Memory B cell (primary cell): ENCODE data around the gene RAB28.

ENCODE experiments used
- ATAC-seq: fragments of 150-1000 bp; cut with Tn5 transposase; 2 replicates; pipeline ENCODE4 v1.10.0; 2021; ENCODE audit warnings: low read depth, mild to moderate bottlenecking, moderate library complexity
- DNase-seq, 2 donors: peaks; one replicate each; pipeline ENCODE4 v3.0.0; 2022; ENCODE audit warnings: low spot score in 2 of 2
- H3K27ac Mint-ChIP-seq: one replicate; pipeline ENCODE4 v1.8.0; 2022; ENCODE audit warnings: mild to moderate bottlenecking, moderate library complexity, mixed read lengths
- H3K27me3 Mint-ChIP-seq: one replicate; pipeline ENCODE4 v1.8.0; 2022; ENCODE audit warnings: mixed read lengths
- H3K36me3 Mint-ChIP-seq: one replicate; pipeline ENCODE4 v1.8.0; 2022; ENCODE audit warnings: mild to moderate bottlenecking, mixed read lengths
- H3K4me1 Mint-ChIP-seq: one replicate; pipeline ENCODE4 v1.8.0; 2022; ENCODE audit warnings: mixed read lengths
- H3K4me3 Mint-ChIP-seq: one replicate; pipeline ENCODE4 v1.8.0; 2022; ENCODE audit warnings: mild to moderate bottlenecking, moderate library complexity, mixed read lengths
- H3K9me3 Mint-ChIP-seq: one replicate; pipeline ENCODE4 v1.8.0; 2022; ENCODE audit warnings: mixed read lengths

Gene RAB28

GRCh38 chr4:13484122-13484748 lies at the start of gene RAB28:
TSS of gene RAB28 (minus strand) at chr4:13484340.
- Mint-ChIP-seq H3K36me3 (peaks cover 2% of the 10 kb centered on the region), H3K4me3 (peak within 1 kb of the TSS; percentile 92), H3K4me1 (peaks cover 16% of the 10 kb centered on the region), H3K27ac (peak within 1 kb of the TSS; percentile 98), H3K9me3 (no peaks in the 10 kb centered on the region), H3K27me3 (peaks cover 7% of the 10 kb centered on the region)
- DNase-seq: peak; percentile 93 to 94
- peak; percentile 85 for ATAC-seq

- Mint-ChIP-seq H3K4me3 (no peak overlapping the region), H3K4me1 (peaks cover 14% of the 10 kb centered on the region), H3K9me3 (no peaks in the 10 kb centered on the region), H3K36me3 (no peaks in the 10 kb centered on the region), H3K27me3 (peaks cover 32% of the 10 kb centered on the region), H3K27ac (peak overlapping the region; percentile 42)
- DNase-seq: no peak
- no peak for ATAC-seq
These were observed 47.5 kb upstream of the RAB28 start for GRCh38 chr4:13531625-13531998.

- Mint-ChIP-seq H3K27ac (peak overlapping the region; percentile 42), H3K27me3 (peaks cover 31% of the 10 kb centered on the region), H3K4me3 (no peak overlapping the region), H3K9me3 (no peaks in the 10 kb centered on the region), H3K36me3 (no peaks in the 10 kb centered on the region), H3K4me1 (peaks cover 14% of the 10 kb centered on the region)
- ATAC-seq (no peak), DNase-seq (peak in 1 of 2 donors; percentile 15)
These were observed 46.9 kb upstream of the RAB28 start for GRCh38 chr4:13530823-13531624.

DNA sequence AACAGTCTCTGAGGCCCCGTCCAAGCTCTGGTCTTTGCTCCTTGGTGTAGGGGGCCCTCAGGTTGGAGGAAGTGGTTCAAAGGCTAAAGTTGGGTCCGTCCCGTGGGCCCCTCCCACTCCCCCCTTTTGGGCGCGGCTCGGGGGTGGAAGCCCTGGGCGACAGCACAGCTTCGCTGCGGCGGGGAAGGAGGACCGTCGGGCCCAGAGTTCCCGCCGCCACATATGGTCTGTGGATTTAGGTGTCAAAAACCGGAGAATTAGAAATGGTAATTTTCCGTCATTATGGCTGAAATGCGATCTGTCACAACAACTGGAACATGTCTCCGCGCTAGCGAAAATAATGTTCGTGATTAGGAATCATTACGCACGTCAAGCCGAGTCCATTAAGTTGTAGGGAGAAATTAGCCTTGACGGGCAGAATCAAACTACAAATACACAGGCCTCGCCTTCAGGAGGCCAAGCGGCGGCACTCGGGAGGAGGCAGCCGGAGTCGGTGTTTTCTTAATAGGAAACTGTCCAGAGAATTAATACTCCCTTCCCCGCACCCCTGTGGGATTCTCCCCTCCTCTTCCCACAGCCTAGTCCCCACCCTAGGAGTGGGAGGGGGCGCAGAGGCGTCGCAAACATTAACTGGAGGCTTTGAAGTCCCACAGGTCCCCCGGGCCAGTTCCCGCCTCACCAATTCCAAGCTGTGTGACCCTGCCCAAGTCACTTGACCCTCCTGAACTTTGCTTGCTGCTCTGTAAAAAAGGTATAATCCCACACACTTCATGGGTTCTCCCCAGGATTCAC lies 45.2 kb upstream of the RAB28 start:
- Mint-ChIP-seq H3K4me1 (peaks cover 14% of the 10 kb centered on the region), H3K9me3 (no peaks in the 10 kb centered on the region), H3K36me3 (no peaks in the 10 kb centered on the region), H3K27ac (peak overlapping the region; percentile 41), H3K4me3 (peak overlapping the region; percentile 24), H3K27me3 (peaks cover 38% of the 10 kb centered on the region)
- DNase-seq: peak in 1 of 2 donors; percentile 14
- no peak for ATAC-seq

- H3K27ac Mint-ChIP-seq: peak overlapping the region; percentile 41
- no peaks in the 10 kb centered on the region for H3K9me3 Mint-ChIP-seq
- no peak for ATAC-seq
- H3K4me1 Mint-ChIP-seq: peaks cover 14% of the 10 kb centered on the region
- DNase-seq: no peak
- peak overlapping the region; percentile 32 for H3K4me3 Mint-ChIP-seq
- no peaks in the 10 kb centered on the region for H3K36me3 Mint-ChIP-seq
- H3K27me3 Mint-ChIP-seq: peaks cover 39% of the 10 kb centered on the region
These were observed 44.6 kb upstream of the RAB28 start for GRCh38 chr4:13528821-13529127.

- Mint-ChIP-seq H3K4me3 (peak overlapping the region; percentile 32), H3K27ac (peak overlapping the region; percentile 41), H3K9me3 (no peaks in the 10 kb centered on the region), H3K27me3 (peaks cover 35% of the 10 kb centered on the region), H3K36me3 (no peaks in the 10 kb centered on the region), H3K4me1 (peaks cover 14% of the 10 kb centered on the region)
- peak; percentile 66 for ATAC-seq
- peak in 1 of 2 donors; percentile 23 for DNase-seq
These were observed 44.1 kb upstream of the RAB28 start for GRCh38 chr4:13527981-13528820.

DNA sequence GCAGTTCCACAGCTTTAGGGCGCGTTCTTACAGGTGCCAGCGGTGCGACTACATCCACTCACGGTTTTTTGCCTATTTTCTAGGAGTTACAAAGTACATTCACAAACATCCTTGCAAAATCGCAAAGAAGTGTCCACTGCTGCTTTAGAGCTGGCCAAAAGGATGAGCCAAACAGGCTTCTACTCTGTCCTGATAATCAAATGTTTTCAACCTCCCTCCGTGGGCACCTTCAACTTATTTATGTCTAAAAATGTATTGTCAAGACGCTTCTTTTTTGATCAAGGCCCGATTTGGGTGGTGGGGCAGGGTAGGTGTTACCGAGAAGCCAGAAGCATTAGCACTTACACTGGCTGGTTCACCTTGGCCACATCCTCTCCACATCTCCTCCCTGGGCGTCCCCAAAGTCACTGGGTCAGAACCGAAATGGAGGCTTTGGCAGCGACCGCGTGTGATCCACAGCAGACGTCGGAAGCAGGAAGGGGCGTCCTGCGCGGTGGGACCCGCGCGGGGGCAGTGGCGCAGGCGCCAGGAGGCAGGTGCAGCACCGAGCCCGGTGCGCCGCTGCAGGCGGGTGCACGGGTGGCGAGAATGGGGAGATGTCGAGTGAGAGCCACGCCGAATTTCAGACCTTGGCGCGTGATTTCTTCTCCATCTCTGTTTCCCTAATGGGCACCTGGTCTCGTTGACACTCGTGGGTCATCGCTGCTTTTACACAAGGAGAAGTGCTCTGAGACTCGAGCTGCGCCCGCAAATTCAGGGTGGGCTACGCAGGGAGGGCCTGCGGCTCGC lies 43.2 kb upstream of the RAB28 start:
- Mint-ChIP-seq H3K4me3 (peak overlapping the region; percentile 67), H3K27ac (no peak overlapping the region), H3K4me1 (peaks cover 14% of the 10 kb centered on the region), H3K27me3 (peaks cover 34% of the 10 kb centered on the region), H3K9me3 (no peaks in the 10 kb centered on the region), H3K36me3 (no peaks in the 10 kb centered on the region)
- peak in 1 of 2 donors; percentile 21 for DNase-seq
- ATAC-seq: peak; percentile 46

DNA sequence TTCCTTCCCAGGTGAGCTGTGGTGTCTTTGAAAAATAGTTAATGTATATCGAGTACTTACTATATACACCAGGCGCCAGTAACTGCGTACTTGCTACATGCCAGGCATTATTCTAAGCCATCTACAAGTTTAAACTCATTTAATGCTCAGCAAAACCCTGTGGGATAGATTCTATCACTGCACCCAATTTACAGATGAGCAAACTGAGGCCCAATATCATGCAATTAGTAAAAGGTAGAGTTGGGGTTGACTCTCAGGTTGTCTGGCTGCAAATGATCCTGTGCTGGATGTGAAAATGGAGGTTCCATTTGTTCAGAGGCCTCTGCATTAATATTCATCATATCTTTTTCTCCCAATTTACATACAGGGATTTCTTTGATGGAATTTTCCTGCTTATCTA lies 42.5 kb upstream of the RAB28 start:
- H3K36me3 Mint-ChIP-seq: no peaks in the 10 kb centered on the region
- H3K4me3 Mint-ChIP-seq: no peak overlapping the region
- H3K27ac Mint-ChIP-seq: no peak overlapping the region
- ATAC-seq (no peak), DNase-seq (no peak)
- H3K27me3 Mint-ChIP-seq: peaks cover 33% of the 10 kb centered on the region
- peaks cover 14% of the 10 kb centered on the region for H3K4me1 Mint-ChIP-seq
- no peaks in the 10 kb centered on the region for H3K9me3 Mint-ChIP-seq

DNA sequence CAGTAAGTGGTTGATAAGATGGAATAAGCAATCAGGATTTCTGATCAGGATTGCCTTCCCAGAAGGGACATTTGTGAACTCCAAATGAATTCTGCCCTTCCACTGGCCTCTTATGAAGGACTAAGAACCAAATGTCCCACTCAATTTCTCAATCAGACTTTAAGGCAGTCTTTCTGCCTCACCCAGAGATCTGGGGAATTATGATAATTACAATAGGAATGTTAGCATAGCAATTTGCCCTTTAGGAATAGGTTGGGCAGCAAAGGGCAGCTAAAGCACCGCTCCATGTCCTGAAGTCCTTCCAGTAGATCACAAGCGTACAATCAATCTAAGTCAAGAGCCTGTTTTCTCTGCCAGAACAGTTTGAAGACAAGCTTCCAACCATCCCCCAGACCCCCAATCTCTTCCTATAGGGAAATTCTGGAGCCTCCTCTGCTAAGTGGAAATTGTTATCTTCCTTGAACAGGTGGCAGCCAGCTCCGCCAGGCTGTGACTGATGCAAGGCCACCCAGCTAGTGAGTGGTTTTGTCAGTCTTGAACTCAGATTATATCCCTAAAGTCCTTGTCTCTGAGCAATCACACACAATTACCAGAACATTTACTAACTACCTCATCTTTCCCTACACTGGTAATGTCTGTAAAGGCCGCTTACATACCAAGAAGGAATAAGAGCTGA lies 41.6 kb upstream of the RAB28 start:
- DNase-seq: no peak
- no peak overlapping the region for H3K27ac Mint-ChIP-seq
- no peak for ATAC-seq
- no peaks in the 10 kb centered on the region for H3K9me3 Mint-ChIP-seq
- H3K4me1 Mint-ChIP-seq: peaks cover 11% of the 10 kb centered on the region
- H3K4me3 Mint-ChIP-seq: no peak overlapping the region
- no peaks in the 10 kb centered on the region for H3K36me3 Mint-ChIP-seq
- H3K27me3 Mint-ChIP-seq: peaks cover 26% of the 10 kb centered on the region

DNA sequence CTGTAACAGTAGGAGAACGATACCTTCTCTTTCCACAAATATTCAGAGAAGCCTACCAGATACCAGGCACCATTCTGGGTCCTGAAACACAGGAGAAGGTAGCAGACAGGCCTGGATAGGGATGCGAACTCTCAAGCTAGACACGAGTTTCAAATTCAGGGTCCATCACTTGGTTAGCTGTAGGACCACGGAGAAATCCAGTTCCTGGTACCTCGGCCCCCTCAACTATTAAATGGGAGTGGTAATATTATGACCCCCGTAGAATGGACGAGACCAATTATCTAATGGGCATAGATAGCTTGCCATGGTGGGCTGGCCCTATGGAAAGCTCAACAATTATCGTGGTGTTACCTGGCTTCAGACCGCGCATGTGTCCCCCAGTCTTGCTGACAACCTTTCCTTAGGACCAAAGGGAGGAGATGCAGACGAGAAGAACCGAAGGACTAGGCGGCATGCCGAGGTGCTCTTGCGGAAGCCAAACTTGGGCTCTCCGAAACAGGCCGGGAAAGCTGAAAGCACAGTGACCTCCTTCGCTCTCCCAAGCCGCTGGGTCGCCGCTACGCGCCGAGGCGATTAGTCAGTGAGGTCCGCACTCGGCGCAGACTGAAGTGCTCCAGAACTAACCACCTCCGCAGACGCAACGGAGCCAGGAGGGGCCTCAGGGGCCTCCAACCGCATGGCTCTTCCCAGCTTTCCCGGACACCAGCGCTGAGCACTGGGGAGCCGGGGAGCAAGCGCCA lies 40.5 kb upstream of the RAB28 start:
- peaks cover 11% of the 10 kb centered on the region for H3K4me1 Mint-ChIP-seq
- peak in 1 of 2 donors; percentile 13 for DNase-seq
- H3K27ac Mint-ChIP-seq: no peak overlapping the region
- H3K27me3 Mint-ChIP-seq: peaks cover 23% of the 10 kb centered on the region
- H3K9me3 Mint-ChIP-seq: no peaks in the 10 kb centered on the region
- H3K36me3 Mint-ChIP-seq: no peaks in the 10 kb centered on the region
- ATAC-seq: no peak
- no peak overlapping the region for H3K4me3 Mint-ChIP-seq

DNA sequence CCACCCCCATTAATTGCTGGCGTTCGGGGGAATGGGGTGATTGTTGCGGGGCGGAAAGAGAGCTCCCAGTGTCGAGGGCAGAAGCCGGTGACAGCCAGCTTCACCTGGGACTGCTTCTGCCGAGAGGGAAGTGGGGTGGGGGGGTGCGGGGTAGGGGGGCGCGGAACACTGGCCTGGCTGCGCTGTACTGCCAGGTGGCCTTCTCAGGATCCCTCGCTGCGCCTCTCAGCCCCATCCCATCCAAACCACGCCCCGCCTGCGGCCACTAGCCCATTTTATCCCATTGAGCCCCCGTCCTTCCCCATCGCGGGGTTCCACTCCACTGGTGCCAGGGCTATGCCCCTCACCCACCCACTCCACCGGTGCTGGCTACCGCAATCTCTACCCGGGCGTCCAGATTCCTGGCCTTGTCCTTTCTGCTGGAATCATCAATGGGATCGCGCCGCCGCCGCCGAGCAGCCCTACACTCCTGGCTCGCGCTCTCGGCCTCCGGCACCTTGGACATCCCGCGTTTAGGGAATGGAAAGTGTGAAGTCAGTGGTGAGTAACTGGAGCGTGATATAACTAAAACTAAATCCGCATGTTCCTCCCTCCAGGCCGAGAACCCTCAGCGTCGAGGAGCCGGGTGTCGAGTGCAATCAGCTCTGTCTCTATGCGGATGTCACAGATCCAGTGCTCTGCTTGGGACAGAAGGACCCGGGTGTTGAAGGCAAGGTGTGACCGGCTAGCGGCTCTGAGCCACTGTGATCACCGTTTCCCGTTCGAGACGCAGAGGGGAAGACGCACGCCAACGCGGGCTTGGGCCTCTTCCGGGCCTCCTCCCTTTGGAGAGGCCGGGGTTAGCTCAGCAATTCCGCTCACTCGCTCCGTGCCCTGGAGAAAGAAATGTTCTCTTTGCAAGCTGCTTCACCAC lies 39.7 kb upstream of the RAB28 start:
- DNase-seq: peak in 1 of 2 donors; percentile 9
- H3K27me3 Mint-ChIP-seq: peaks cover 19% of the 10 kb centered on the region
- H3K4me3 Mint-ChIP-seq: no peak overlapping the region
- no peaks in the 10 kb centered on the region for H3K36me3 Mint-ChIP-seq
- H3K9me3 Mint-ChIP-seq: no peaks in the 10 kb centered on the region
- peak overlapping the region; percentile 57 for H3K27ac Mint-ChIP-seq
- ATAC-seq: no peak
- peaks cover 9% of the 10 kb centered on the region for H3K4me1 Mint-ChIP-seq
